HG02973 (cell line): Measurements from ENCODE around the gene ABCB6.

Experiments used
- ATAC-seq: cut with Tn5 transposase; IDR thresholded peaks from one replicate; pipeline ENCODE4 v1.9.1; 2021; ENCODE audit warnings: moderate library complexity; ENCODE audit not compliant: unreplicated experiment

ABCB6 gene

GRCh38 chr2:219171231-219171651 is 47.5 kb downstream of the ABCB6 start:
- ATAC-seq: no peak

DNA sequence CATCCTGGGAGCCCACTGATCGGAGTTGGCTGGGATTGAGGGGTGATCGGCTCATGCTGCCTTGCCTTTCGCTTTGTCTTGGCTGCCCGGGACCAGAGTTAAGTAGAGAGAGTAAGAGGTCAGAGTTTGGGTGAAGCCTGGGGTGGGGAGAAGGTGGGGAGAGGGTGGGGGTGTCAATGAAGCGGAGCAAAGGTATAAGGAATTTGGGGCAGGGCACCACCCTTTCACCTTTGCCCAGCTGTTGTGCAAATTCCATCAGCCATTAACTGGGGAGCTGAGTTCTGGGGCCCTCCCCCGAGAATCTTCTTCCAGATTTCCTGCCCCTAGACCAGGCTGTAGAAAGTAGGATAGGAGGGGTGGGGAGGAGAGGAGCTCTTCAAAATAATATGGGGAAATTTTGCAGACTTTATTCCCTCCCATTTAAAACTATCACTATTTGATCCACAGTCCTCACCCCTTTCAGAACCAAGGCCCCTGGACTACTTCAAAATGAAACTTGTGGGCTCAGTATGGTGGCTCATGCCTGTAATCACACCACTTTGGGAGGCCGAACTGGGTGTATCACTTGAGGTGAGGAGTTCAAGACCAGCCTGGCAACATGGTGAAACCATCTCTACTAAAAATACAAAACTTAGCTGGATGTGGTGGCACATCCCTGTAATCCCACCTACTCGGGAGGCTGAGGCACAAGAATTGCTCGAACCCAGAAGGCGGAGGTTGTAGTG is 48.7 kb downstream of the ABCB6 start, which contains the start of gene SLC23A3:
Gene SLC23A3, minus strand, starts transcription at position 100 of the 725 bp plus-strand sequence. Its CDS starts 45 bp downstream, at position 55.
- no peak for ATAC-seq

- no peak for ATAC-seq
Measured at GRCh38 chr2:219168932-219169331, 49.8 kb downstream of the ABCB6 start.

GRCh38 chr2:219168526-219168925 is 50.2 kb downstream of the ABCB6 start:
- ATAC-seq: no peak

GRCh38 chr2:219167997-219168396 is 50.8 kb downstream of the ABCB6 start:
- ATAC-seq: no peak

- ATAC-seq: no peak
Measured at GRCh38 chr2:219165058-219165911, 53.5 kb downstream of the ABCB6 start.

DNA sequence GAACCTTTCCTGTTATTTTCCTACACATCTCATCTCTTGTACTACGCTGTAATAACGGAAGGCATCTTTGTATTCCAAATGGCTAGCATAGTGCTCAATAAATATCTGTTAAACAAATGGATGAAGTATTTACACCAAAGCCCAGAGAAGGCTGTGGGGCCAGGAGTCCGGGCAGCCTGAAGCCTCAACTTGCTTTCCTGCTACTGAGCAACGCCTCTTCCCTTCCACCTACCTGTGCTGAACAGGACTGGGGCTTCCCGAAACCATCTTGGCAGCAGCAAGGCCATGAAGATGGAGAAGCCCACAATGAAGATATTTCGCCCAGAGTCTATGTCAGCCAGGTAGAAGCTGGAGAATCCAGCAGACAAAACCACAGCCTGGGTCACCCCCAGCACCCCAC is 55.6 kb downstream of the ABCB6 start:
- no peak for ATAC-seq

- no peak for ATAC-seq
Measured at GRCh38 chr2:219161097-219161496, 57.7 kb downstream of the ABCB6 start.

DNA sequence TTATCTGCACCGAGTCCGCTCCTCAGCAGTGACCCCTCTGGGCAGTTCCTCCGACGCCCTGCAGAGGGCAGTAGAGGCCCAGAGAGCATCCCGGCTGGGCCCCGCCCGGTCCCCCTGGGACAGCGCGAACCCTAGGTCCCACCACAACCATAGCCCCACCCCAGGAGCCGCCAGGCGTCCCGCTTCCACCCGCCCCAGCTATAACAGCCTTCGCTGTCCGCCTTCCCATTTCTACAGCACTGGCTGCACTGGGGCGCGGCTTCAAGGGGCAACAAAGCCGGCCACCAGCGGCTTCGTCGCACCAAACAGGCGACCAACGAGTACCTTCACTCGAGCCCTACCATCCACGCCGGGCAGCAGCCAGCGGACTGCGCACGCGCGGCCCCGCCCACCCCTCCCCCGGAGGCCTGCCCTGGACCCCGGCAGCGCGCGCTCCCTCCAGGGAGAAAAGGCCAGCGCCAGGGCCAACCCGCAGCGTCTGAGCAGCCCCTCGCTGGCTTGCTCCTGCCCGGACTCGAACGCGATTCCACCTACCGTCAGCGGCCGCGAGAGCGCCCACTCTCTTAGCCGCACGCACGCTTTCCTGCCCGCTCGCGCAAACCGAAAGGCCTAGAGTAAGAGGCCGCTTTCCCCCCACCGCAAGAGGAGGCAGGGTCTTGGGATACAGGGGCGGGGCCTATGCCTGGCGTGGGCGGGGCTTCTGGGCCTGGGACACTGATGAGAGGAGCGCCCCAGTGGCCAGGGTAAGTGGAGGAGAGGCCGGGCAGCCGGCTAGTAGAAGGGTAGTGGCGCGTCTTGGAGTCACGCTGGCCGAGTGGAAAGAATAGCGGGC is 58.4 kb downstream of the ABCB6 start, which contains the start of gene NHEJ1:
Gene NHEJ1, minus strand, starts transcription at position 630 of the 832 bp plus-strand sequence. CDS start 2,453 bp downstream, outside the sequence.
- ATAC-seq: peak; percentile 81
